ENCODE results near the gene SCAMP2.

The SCAMP2 gene

GRCh38 chr15:74841891-74842373 lies 31.2 kb downstream of the SCAMP2 start:
- H3K36me3 Mint-ChIP-seq (ENCODE audit: low read depth): peaks cover 9% of the 10 kb centered on the region
- peak overlapping the region; percentile 15 for H3K27ac Mint-ChIP-seq
- H3K4me1 Mint-ChIP-seq: peaks cover 48% of the 10 kb centered on the region
- no peaks in the 10 kb centered on the region for H3K27me3 Mint-ChIP-seq
- no peak for ATAC-seq
- no peaks in the 10 kb centered on the region for H3K9me3 Mint-ChIP-seq
- no peak for DNase-seq
- peak overlapping the region; percentile 89 for H3K4me3 Mint-ChIP-seq

- ATAC-seq: no peak
- no peak for DNase-seq
- peaks cover 46% of the 10 kb centered on the region for H3K4me1 Mint-ChIP-seq
- peak overlapping the region; percentile 15 for H3K27ac Mint-ChIP-seq
- H3K36me3 Mint-ChIP-seq (ENCODE audit: low read depth): peaks cover 7% of the 10 kb centered on the region
- H3K27me3 Mint-ChIP-seq: no peaks in the 10 kb centered on the region
- H3K4me3 Mint-ChIP-seq: peak overlapping the region; percentile 89
- no peaks in the 10 kb centered on the region for H3K9me3 Mint-ChIP-seq
Observed at GRCh38 chr15:74840851-74841775, 32.1 kb downstream of the SCAMP2 start.

- Mint-ChIP-seq H3K9me3 (no peaks in the 10 kb centered on the region), H3K27ac (no peak overlapping the region), H3K4me1 (peaks cover 34% of the 10 kb centered on the region), H3K27me3 (no peaks in the 10 kb centered on the region), H3K4me3 (no peak overlapping the region), H3K36me3 (ENCODE audit: low read depth) (peaks cover 8% of the 10 kb centered on the region)
- ATAC-seq (no peak), DNase-seq (no peak)
Observed at GRCh38 chr15:74839526-74840395, 33.4 kb downstream of the SCAMP2 start.

GRCh38 chr15:74838746-74839525 lies 34.2 kb downstream of the SCAMP2 start:
- no peaks in the 10 kb centered on the region for H3K27me3 Mint-ChIP-seq
- peaks cover 8% of the 10 kb centered on the region for H3K36me3 Mint-ChIP-seq (ENCODE audit: low read depth)
- no peak overlapping the region for H3K27ac Mint-ChIP-seq
- DNase-seq: no peak
- H3K4me1 Mint-ChIP-seq: peaks cover 26% of the 10 kb centered on the region
- no peak for ATAC-seq
- H3K9me3 Mint-ChIP-seq: no peaks in the 10 kb centered on the region
- H3K4me3 Mint-ChIP-seq: no peak overlapping the region

- ATAC-seq (no peak), DNase-seq (no peak)
- H3K4me3 Mint-ChIP-seq: no peak overlapping the region
- peaks cover 8% of the 10 kb centered on the region for H3K36me3 Mint-ChIP-seq (ENCODE audit: low read depth)
- no peaks in the 10 kb centered on the region for H3K27me3 Mint-ChIP-seq
- H3K4me1 Mint-ChIP-seq: peaks cover 21% of the 10 kb centered on the region
- no peak overlapping the region for H3K27ac Mint-ChIP-seq
- H3K9me3 Mint-ChIP-seq: no peaks in the 10 kb centered on the region
Observed at GRCh38 chr15:74838137-74838516, 35.0 kb downstream of the SCAMP2 start.

- Mint-ChIP-seq H3K27me3 (no peaks in the 10 kb centered on the region), H3K4me1 (peaks cover 20% of the 10 kb centered on the region), H3K36me3 (ENCODE audit: low read depth) (peaks cover 8% of the 10 kb centered on the region), H3K27ac (no peak overlapping the region), H3K4me3 (no peak overlapping the region), H3K9me3 (no peaks in the 10 kb centered on the region)
- ATAC-seq: no peak
- no peak for DNase-seq
Observed at GRCh38 chr15:74837482-74838136, 35.6 kb downstream of the SCAMP2 start.

- ATAC-seq (no peak), DNase-seq (no peak)
- no peak overlapping the region for H3K4me3 Mint-ChIP-seq
- H3K27me3 Mint-ChIP-seq: no peaks in the 10 kb centered on the region
- peaks cover 8% of the 10 kb centered on the region for H3K36me3 Mint-ChIP-seq (ENCODE audit: low read depth)
- no peaks in the 10 kb centered on the region for H3K9me3 Mint-ChIP-seq
- H3K4me1 Mint-ChIP-seq: peaks cover 12% of the 10 kb centered on the region
- H3K27ac Mint-ChIP-seq: no peak overlapping the region
Observed at GRCh38 chr15:74836846-74837245, 36.3 kb downstream of the SCAMP2 start.

- DNase-seq: peak; percentile 69
- H3K27me3 Mint-ChIP-seq: peaks cover 2% of the 10 kb centered on the region
- no peak overlapping the region for H3K4me3 Mint-ChIP-seq
- H3K36me3 Mint-ChIP-seq (ENCODE audit: low read depth): peaks cover 6% of the 10 kb centered on the region
- H3K4me1 Mint-ChIP-seq: no peaks in the 10 kb centered on the region
- peak overlapping the region; percentile 19 for H3K27ac Mint-ChIP-seq
- peak; percentile 36 for ATAC-seq
- H3K9me3 Mint-ChIP-seq: no peaks in the 10 kb centered on the region
Observed at GRCh38 chr15:74835312-74835823, 37.8 kb downstream of the SCAMP2 start.

GRCh38 chr15:74833376-74834107 lies 39.6 kb downstream of the SCAMP2 start:
- no peak for ATAC-seq
- no peak overlapping the region for H3K4me3 Mint-ChIP-seq
- H3K27ac Mint-ChIP-seq: no peak overlapping the region
- peaks cover 6% of the 10 kb centered on the region for H3K36me3 Mint-ChIP-seq (ENCODE audit: low read depth)
- H3K9me3 Mint-ChIP-seq: no peaks in the 10 kb centered on the region
- DNase-seq: no peak
- H3K4me1 Mint-ChIP-seq: no peaks in the 10 kb centered on the region
- H3K27me3 Mint-ChIP-seq: peaks cover 10% of the 10 kb centered on the region

GRCh38 chr15:74832826-74833225 lies 40.3 kb downstream of the SCAMP2 start:
- H3K4me1 Mint-ChIP-seq: no peaks in the 10 kb centered on the region
- no peak overlapping the region for H3K4me3 Mint-ChIP-seq
- H3K27ac Mint-ChIP-seq: no peak overlapping the region
- no peak for ATAC-seq
- H3K36me3 Mint-ChIP-seq (ENCODE audit: low read depth): peaks cover 6% of the 10 kb centered on the region
- DNase-seq: no peak
- peaks cover 17% of the 10 kb centered on the region for H3K27me3 Mint-ChIP-seq
- H3K9me3 Mint-ChIP-seq: no peaks in the 10 kb centered on the region

- Mint-ChIP-seq H3K9me3 (no peaks in the 10 kb centered on the region), H3K4me1 (no peaks in the 10 kb centered on the region), H3K27me3 (peaks cover 26% of the 10 kb centered on the region), H3K27ac (no peak overlapping the region), H3K36me3 (ENCODE audit: low read depth) (peaks cover 4% of the 10 kb centered on the region), H3K4me3 (no peak overlapping the region)
- DNase-seq: no peak
- no peak for ATAC-seq
Observed at GRCh38 chr15:74831813-74832495, 41.2 kb downstream of the SCAMP2 start.

GRCh38 chr15:74830868-74831267 lies 42.3 kb downstream of the SCAMP2 start:
- Mint-ChIP-seq H3K4me1 (no peaks in the 10 kb centered on the region), H3K27me3 (peaks cover 27% of the 10 kb centered on the region), H3K27ac (no peak overlapping the region), H3K4me3 (no peak overlapping the region), H3K9me3 (no peaks in the 10 kb centered on the region), H3K36me3 (ENCODE audit: low read depth) (peaks cover 4% of the 10 kb centered on the region)
- DNase-seq: no peak
- ATAC-seq: no peak

- peaks cover 33% of the 10 kb centered on the region for H3K27me3 Mint-ChIP-seq
- no peak for DNase-seq
- no peak overlapping the region for H3K4me3 Mint-ChIP-seq
- no peak overlapping the region for H3K27ac Mint-ChIP-seq
- ATAC-seq: no peak
- H3K36me3 Mint-ChIP-seq (ENCODE audit: low read depth): peaks cover 1% of the 10 kb centered on the region
- H3K4me1 Mint-ChIP-seq: no peaks in the 10 kb centered on the region
- no peaks in the 10 kb centered on the region for H3K9me3 Mint-ChIP-seq
Observed at GRCh38 chr15:74829991-74830390, 43.2 kb downstream of the SCAMP2 start.

Measured in activated naive CD8-positive, alpha-beta T cell treated with anti-CD3 and anti-CD28 coated beads, Interleukin-2, amount 50 U/mL, for 24 hours (primary cell).